ENCODE results near the gene DECR2.

The DECR2 gene

GRCh38 chr16:450785-451512, 49.3 kb downstream of the DECR2 start:
- TF ChIP-seq, protein P1, sequence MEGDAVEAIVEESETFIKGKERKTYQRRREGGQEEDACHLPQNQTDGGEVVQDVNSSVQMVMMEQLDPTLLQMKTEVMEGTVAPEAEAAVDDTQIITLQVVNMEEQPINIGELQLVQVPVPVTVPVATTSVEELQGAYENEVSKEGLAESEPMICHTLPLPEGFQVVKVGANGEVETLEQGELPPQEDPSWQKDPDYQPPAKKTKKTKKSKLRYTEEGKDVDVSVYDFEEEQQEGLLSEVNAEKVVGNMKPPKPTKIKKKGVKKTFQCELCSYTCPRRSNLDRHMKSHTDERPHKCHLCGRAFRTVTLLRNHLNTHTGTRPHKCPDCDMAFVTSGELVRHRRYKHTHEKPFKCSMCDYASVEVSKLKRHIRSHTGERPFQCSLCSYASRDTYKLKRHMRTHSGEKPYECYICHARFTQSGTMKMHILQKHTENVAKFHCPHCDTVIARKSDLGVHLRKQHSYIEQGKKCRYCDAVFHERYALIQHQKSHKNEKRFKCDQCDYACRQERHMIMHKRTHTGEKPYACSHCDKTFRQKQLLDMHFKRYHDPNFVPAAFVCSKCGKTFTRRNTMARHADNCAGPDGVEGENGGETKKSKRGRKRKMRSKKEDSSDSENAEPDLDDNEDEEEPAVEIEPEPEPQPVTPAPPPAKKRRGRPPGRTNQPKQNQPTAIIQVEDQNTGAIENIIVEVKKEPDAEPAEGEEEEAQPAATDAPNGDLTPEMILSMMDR (IDR thresholded peaks at IDR 0.05; ENCODE audit: low read depth, low read length): no peak
- peak in 1 of 2 donors; percentile 24 for DNase-seq (ENCODE audit: low read depth in 2 of 2)
- H3K4me3 ChIP-seq (replicated peaks in 1 of 2; ENCODE audit: low read depth in 2 of 2, low read length in 2 of 2): no peak overlapping the region

- no peak overlapping the region for H3K4me3 ChIP-seq (replicated peaks in 1 of 2; ENCODE audit: low read depth in 2 of 2, low read length in 2 of 2)
- TF ChIP-seq, protein P1 (IDR thresholded peaks at IDR 0.05; ENCODE audit: low read depth, low read length): no peak
- DNase-seq (ENCODE audit: low read depth in 2 of 2): no peak
Measured at GRCh38 chr16:454397-454940, 52.8 kb downstream of the DECR2 start.

DNA sequence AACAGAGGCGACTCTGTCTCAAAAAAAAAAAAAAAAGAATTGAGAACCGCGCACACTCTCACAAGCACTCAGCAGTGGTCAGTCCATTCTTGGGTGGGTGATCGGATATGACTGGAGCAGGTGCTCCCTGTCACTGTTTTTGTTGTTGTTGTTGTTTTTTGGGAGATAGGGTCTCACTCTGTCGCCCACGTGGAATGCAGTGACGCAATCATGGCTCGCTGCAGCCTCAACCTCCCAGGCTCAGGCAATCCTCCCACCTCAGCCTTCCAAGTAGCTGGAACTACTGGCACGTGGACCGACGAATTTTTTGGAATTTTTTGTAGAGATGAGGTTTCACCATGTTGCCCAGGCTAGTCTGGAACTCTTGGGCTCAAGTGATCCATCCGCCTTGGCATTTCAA, 53.8 kb downstream of the DECR2 start:
- no peak for DNase-seq (ENCODE audit: low read depth in 2 of 2)
- TF ChIP-seq, protein P1 (IDR thresholded peaks at IDR 0.05; ENCODE audit: low read depth, low read length): no peak
- no peak overlapping the region for H3K4me3 ChIP-seq (replicated peaks in 1 of 2; ENCODE audit: low read depth in 2 of 2, low read length in 2 of 2)

DNA sequence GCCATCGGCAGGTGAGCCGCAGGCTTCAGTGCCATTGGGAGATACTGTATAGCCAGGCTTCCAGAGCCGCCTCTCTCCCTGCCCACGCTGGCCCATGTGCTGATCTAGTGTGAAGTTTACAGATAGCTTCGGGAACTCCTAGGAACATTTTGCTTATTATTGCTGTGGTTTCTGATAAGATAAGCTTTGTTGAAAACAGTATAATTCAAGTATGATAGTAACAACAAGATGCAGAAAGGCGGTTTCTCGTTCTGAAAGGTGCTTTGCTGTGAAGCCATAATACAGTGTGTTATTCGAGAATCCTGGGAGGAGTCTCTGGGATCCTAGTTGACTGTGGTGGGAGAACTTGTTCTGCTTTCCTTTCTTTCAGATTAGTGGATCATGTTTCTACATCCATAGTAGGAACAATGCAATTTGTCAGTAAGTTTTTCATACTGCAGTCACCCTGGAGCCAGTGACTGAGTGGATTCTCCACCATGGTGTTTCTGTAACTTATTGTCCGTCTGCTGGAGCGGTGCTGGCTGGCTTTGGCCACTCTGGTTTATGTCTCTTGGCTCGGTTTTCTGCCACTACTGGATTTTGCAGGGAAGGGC, 55.3 kb downstream of the DECR2 start:
- peak; percentile 29 to 62 for DNase-seq (ENCODE audit: low read depth in 2 of 2)
- TF ChIP-seq, protein P1 (IDR thresholded peaks at IDR 0.05; ENCODE audit: low read depth, low read length): no peak
- no peak overlapping the region for H3K4me3 ChIP-seq (replicated peaks in 1 of 2; ENCODE audit: low read depth in 2 of 2, low read length in 2 of 2)

DNA sequence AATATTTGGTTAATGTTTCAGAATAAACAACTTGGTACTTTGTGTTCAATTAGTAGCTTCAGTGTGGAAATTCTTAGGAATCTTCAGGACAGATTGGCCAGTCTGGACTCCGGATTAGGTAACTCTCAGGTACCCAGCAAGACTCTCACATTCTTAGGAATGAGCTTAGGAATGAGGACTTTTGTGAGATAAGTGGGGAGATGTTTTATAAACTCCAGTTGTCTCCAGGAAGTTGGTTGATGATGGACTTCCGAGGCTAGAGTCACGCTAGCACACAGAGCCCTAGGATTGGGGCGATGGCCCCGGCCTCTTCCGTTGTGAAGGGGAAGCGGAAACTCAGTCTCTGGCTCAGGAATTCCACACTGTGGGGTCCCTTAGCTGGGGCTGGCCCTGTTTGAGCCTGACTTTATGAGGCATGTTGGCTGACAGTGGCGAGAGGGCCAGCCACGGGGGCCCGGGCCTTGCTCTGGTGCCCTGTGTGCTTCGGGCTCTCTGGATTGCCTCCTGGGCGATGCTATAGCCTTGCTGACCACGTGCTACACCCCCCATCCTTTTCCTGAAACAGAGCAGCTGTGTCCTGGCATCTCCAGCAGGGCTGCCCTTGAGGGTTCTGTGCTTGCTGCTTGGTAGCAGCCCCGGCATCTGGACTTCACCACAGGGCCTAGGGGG, 56.2 kb downstream of the DECR2 start:
- peak; percentile 18 to 53 for DNase-seq (ENCODE audit: low read depth in 2 of 2)

DNA sequence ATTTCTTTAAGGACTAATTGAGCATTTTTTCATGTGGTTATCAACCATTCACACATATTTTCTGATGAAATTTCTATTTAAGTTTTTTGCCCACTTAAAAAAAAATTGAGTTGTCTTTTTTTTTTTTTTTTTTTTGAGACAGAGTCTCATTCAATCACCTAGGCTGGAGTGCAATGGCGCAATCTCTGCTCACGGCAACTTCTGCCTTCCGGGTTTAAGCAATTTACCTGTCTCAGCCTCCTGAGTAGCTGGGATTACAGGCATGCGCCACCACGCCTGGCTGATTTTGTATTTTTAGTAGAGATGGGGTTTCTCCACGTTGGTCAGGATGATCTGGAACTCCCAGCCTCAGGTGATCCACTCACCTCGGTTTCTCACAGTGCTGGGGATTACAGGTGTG, 58.1 kb downstream of the DECR2 start:
- TF ChIP-seq, protein P1 (IDR thresholded peaks at IDR 0.05; ENCODE audit: low read depth, low read length): no peak
- no peak overlapping the region for H3K4me3 ChIP-seq (replicated peaks in 1 of 2; ENCODE audit: low read depth in 2 of 2, low read length in 2 of 2)
- no peak for DNase-seq (ENCODE audit: low read depth in 2 of 2)

More for the DNA sequence above, 56.2 kb downstream of the DECR2 start:
- H3K4me3 ChIP-seq (replicated peaks in 1 of 2; ENCODE audit: low read depth in 2 of 2, low read length in 2 of 2): no peak overlapping the region
- TF ChIP-seq, protein P1 (IDR thresholded peaks at IDR 0.05; ENCODE audit: low read depth, low read length): no peak

All from cardiac fibroblast (primary cell).